Small intestine (tissue), 7 donors: ENCODE data around the gene SEMA4D. TPM values are rescaled to one million over a fixed set of nuclear protein-coding genes. Genes with fewer than 3 reads are reported as not detected.

ENCODE experiments used
- DNase-seq, 2 donors: peaks; one replicate each; pipeline versions ENCODE4 v3.0.0 to v3.0.0-alpha.2; 2013
- FAIRE-seq: peaks from 2 replicates; lab custom pipeline; 2012; peaks lifted over from hg19 to GRCh38; lab: Jason Lieb, UNC
- H3K27ac ChIP-seq, 3 donors: one replicate each; pipeline ENCODE4 v1.5.1; 2013; ENCODE audit warnings: low read length in 2 of 3, mild to moderate bottlenecking in 2 of 3, control low read depth in 1 of 3, inconsistent platforms in 1 of 3, low read depth in 1 of 3, moderate library complexity in 1 of 3
- H3K27me3 ChIP-seq, 3 donors: one replicate each; pipeline ENCODE4 v1.6.1; 2013; ENCODE audit warnings: low read length in 3 of 3, inconsistent platforms in 1 of 3; ENCODE audit not compliant: control insufficient read depth in 3 of 3, insufficient read depth in 3 of 3
- H3K36me3 ChIP-seq, 3 donors: one replicate each; pipeline ENCODE4 v1.6.1; 2013; ENCODE audit warnings: low read length in 3 of 3, inconsistent platforms in 1 of 3, low read depth in 1 of 3, mild to moderate bottlenecking in 1 of 3, moderate library complexity in 1 of 3; ENCODE audit not compliant: control insufficient read depth in 3 of 3, insufficient read depth in 2 of 3
- H3K4me1 ChIP-seq, 3 donors: one replicate each; pipeline ENCODE4 v1.6.1; 2013; ENCODE audit warnings: low read length in 2 of 3, inconsistent platforms in 1 of 3, low read depth in 1 of 3, mild to moderate bottlenecking in 1 of 3, moderate library complexity in 1 of 3; ENCODE audit not compliant: control insufficient read depth in 3 of 3, insufficient read depth in 2 of 3
- H3K4me3 ChIP-seq, 3 donors: one replicate each; pipeline ENCODE4 v1.5.1; 2013; ENCODE audit warnings: low read length in 3 of 3, control low read depth in 1 of 3, inconsistent platforms in 1 of 3, low read depth in 1 of 3, mild to moderate bottlenecking in 1 of 3, moderate library complexity in 1 of 3
- H3K9me3 ChIP-seq, 2 donors: one replicate each; pipeline ENCODE4 v1.6.1; 2013; ENCODE audit warnings: low read depth in 1 of 2, low read length in 1 of 2; ENCODE audit not compliant: control insufficient read depth in 2 of 2, insufficient read depth in 1 of 2
- WGBS, 3 donors: extraction: QIAGEN DNeasy Blood & Tissue Kit; methylation state at CpG; one replicate each; pipeline ENCODE4 v1.1.7; 2013; 5-methylcytosine and 5-hydroxymethylcytosine counted together
- polyA plus RNA-seq, 4 donors: library from polyadenylated mRNA; stranded (reverse) in 3 of 4; unstranded in 1 of 4; fragments of 200-250 nt in 3 of 4; fragments of 120-200 nt in 1 of 4; gene quantifications; one replicate each; pipeline versions ENCODE4 v1.2.1 to v1.2.3, GENCODE V29; 2013
- donor health status: healthy with polysubstance abuse.
- donor health status: control.
- donor health status: control.
- donor health status: Bipolar disorder and iron deficiency.
- donor health status: healthy.

The SEMA4D gene
- polyA plus RNA-seq, 4 donors: 0.67 to 29.7 (median 6.7) TPM

DNA sequence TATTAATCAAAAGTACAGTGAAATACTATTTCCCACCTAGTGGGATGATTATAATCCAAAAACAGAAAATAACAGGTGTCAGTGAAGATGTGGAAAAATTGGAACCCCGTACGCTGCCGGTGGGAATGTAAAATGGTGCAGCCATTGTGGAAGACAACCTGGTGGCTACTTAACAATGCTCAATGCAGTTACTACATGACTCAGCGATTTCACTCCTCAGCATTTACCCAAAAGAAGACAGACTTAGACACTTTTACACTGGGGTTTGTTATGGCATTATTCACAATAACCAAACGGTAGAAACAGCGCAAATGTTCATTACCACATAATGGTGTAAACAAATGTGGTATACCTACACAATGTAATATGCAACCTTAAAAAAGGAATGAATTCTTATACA is 155.7 kb downstream of the SEMA4D start:
- Histone ChIP-seq H3K4me1 (no peaks in the 10 kb centered on the region), H3K27me3 (no peaks in the 10 kb centered on the region), H3K27ac (no peak overlapping the region), H3K36me3 (peaks cover 8 to 33% (median 28%) of the 10 kb centered on the region in 3 donors), H3K4me3 (no peak overlapping the region), H3K9me3 (no peaks in the 10 kb centered on the region)
- 96 to 99% (median 97%) methylated on average over 6 of the region's 6 CpGs for WGBS, 3 donors
- DNase-seq: no peak
- no peak for FAIRE-seq

DNA sequence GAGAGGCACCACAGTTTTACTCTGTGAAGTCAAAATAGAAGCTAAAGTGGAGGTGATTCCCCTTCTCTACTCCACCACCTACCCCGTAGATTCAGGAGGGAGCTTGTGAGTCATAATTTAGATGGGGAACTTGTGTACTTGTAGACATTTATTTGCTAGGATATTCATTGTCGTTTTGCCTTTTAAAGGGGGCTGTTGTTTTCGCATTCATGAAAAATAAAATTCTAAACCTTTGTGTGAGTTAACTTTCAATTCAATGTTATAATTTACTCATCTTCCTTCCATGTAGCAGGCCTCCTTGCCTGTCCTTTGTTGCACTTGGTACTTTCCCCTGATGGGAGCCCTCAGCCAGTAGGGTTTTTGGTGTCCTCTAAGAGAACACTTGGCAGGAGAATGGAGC is 157.6 kb downstream of the SEMA4D start:
- Histone ChIP-seq H3K4me3 (no peak overlapping the region), H3K36me3 (peaks cover 8 to 27% (median 22%) of the 10 kb centered on the region in 3 donors), H3K27ac (no peak overlapping the region), H3K4me1 (no peaks in the 10 kb centered on the region), H3K27me3 (no peaks in the 10 kb centered on the region), H3K9me3 (no peaks in the 10 kb centered on the region)
- FAIRE-seq (no peak), DNase-seq (no peak)
- 75 to 91% (median 80%) methylated on average over 3 of the region's 3 CpGs for whole genome bisulfite sequencing, 3 donors

DNA sequence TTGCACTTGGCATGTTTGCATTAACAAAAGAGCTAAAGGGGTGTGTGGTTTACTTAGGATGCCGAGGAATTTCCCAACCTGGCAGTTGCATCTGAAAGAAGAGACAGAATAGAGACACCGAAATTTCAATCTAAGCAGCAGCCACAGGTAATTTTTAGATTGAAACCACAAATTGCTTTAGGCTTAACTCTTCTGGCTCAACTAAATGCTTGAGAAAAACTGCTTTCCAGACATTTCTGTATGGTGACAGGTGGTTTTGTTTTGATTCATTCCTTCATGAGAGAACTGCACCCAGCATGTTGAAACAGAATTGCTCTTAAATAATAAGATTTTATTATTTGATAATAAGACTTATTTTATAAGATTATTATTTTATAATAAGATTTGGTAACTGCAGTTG is 158.1 kb downstream of the SEMA4D start:
- no peak for DNase-seq
- WGBS, 3 donors: 78 to 88% (median 88%) methylated on average over 2 of the region's 2 CpGs
- no peaks in the 10 kb centered on the region for H3K9me3 ChIP-seq
- no peak for FAIRE-seq
- no peak overlapping the region for H3K27ac ChIP-seq
- H3K4me1 ChIP-seq: no peaks in the 10 kb centered on the region
- H3K4me3 ChIP-seq: no peak overlapping the region
- no peaks in the 10 kb centered on the region for H3K27me3 ChIP-seq
- peaks cover 8 to 28% (median 22%) of the 10 kb centered on the region in 3 donors for H3K36me3 ChIP-seq

DNA sequence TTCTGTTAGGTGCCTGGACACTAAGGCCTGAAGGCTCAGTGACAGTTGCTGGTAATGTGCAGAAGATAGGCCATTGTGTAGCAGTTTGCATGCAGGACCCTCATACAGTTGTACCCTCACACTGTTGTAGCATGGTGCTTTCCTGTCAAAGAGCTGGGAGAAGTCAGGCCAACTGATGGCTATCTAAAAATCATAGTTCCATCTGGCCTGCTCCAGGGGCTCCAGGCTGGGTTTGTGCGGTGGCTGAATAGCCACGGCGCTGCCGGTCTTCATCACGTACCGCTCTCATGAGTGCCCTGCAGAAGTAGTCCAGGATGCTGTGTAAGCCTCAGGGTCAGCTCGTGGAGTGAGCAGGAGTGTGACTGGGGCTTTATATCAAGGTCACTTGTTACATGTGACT is 167.4 kb downstream of the SEMA4D start:
- FAIRE-seq: no peak
- Histone ChIP-seq H3K4me3 (no peak overlapping the region), H3K9me3 (no peaks in the 10 kb centered on the region)

DNA sequence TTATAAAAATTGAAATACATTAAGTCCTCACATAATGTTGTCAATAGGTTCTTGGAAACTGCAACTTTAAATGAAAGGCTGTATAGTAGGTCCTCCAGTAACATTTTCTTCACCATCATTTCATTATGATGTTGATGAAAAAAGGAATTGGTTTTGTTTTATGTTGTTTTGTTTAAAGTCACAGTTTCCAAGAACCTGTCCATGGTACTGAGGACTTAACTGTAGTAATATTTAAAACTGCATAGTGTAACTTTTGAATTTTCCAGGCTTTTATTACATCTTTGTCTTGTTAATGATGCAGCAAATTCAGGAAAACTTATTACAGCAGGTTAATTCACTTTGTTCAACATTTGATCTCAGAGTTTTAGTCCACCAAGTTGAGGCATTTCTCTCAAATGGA is 168.0 kb downstream of the SEMA4D start:
- Histone ChIP-seq H3K4me1 (peaks cover 0 to 1% (median 0%) of the 10 kb centered on the region in 3 donors), H3K4me3 (no peak overlapping the region), H3K27ac (no peak overlapping the region), H3K9me3 (no peaks in the 10 kb centered on the region), H3K36me3 (peaks cover 18 to 28% (median 21%) of the 10 kb centered on the region in 3 donors), H3K27me3 (no peaks in the 10 kb centered on the region)
- DNase-seq (no peak), FAIRE-seq (no peak)

More for the DNA sequence above, 167.4 kb downstream of the SEMA4D start:
- 94 to 98% (median 95%) methylated on average over 7 of the region's 7 CpGs for WGBS, 3 donors
- peaks cover 18 to 34% (median 22%) of the 10 kb centered on the region in 3 donors for H3K36me3 ChIP-seq
- DNase-seq: no peak
- H3K4me1 ChIP-seq: no peaks in the 10 kb centered on the region
- H3K27ac ChIP-seq: no peak overlapping the region
- no peaks in the 10 kb centered on the region for H3K27me3 ChIP-seq

DNA sequence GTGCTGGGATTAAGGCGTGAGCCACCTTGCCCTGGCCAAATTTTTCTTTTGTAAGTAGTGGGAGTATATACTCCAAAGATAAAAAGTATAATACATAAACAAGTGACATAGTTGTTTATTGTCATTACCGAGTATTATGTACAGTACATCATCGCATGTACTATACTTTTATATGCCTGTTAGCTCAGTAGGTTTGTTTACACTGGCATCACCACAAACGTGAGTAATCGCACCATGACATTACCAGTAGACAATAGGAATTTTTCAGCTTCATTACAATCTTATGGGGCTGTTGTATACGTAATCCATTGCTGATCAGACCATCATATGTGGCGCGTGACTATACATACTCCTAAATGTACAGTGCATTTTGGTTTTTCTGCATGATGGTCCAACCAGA is 169.8 kb downstream of the SEMA4D start:
- Histone ChIP-seq H3K27me3 (no peaks in the 10 kb centered on the region), H3K9me3 (no peaks in the 10 kb centered on the region), H3K4me1 (peaks cover 3 to 13% (median 4%) of the 10 kb centered on the region in 3 donors), H3K4me3 (no peak overlapping the region), H3K27ac (no peak overlapping the region), H3K36me3 (peaks cover 10 to 19% (median 14%) of the 10 kb centered on the region in 3 donors)
- 88 to 92% (median 90%) methylated on average over 8 of the region's 8 CpGs for WGBS, 3 donors
- FAIRE-seq (no peak), DNase-seq (no peak)

DNA sequence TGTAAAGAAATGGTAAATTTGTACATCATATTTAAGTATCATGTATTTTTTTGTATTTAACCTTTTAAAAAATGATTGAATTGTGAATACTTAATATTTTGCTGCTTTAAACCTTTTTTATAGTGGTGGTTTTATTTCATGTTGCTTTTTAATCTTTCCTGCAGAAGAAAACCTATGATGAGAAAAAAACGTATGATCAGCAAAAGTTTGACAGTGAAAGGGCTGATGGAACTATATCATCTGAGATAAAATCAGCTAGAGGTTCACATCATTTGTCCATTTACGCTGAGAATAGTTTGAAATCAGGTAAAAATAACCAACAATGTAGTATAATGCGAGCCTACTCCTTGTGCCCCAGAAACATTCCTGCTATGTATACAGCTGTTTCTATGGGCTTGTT is 172.2 kb downstream of the SEMA4D start:
- FAIRE-seq: no peak
- no peak for DNase-seq
- peaks cover 3 to 14% (median 4%) of the 10 kb centered on the region in 3 donors for H3K4me1 ChIP-seq
- peaks cover 10 to 19% (median 14%) of the 10 kb centered on the region in 3 donors for H3K36me3 ChIP-seq
- H3K4me3 ChIP-seq: no peak overlapping the region
- WGBS, 3 donors: 89 to 94% (median 90%) methylated on average over 3 of the region's 3 CpGs
- no peaks in the 10 kb centered on the region for H3K27me3 ChIP-seq
- H3K27ac ChIP-seq: no peak overlapping the region
- no peaks in the 10 kb centered on the region for H3K9me3 ChIP-seq

DNA sequence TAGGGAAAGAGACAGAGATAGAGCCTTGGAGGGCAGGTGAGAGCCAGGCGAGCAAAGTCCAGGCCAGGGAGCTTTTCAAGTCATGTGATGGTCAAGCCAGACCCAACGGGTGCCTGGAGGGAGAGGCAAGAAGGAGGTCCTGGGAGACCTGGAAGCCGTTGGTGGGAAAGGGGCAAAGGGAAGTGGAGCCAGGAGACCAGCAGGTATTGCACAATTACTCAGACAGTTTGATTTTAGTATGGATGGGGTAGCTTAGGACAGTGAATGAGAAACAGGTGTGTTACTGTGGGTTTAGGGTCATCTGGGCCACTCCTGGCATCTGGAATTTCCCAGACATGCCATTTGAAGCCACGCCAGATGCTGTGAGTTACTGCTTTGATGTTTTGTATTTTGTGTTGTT is 174.5 kb downstream of the SEMA4D start:
- H3K36me3 ChIP-seq: peaks cover 0 to 12% (median 8%) of the 10 kb centered on the region in 3 donors
- no peak overlapping the region for H3K4me3 ChIP-seq
- 48 to 64% (median 61%) methylated on average over 4 of the region's 4 CpGs for WGBS, 3 donors
- H3K9me3 ChIP-seq: no peaks in the 10 kb centered on the region
- peaks cover 6 to 23% (median 8%) of the 10 kb centered on the region in 3 donors for H3K4me1 ChIP-seq
- H3K27ac ChIP-seq: no peak overlapping the region
- DNase-seq: peak in 1 of 2 donors; percentile 51
- H3K27me3 ChIP-seq: no peaks in the 10 kb centered on the region
- FAIRE-seq: no peak
